IMR-90 (cell line): ENCODE measurements around the gene SMARCD2. TPM values are rescaled to one million over a fixed set of nuclear protein-coding genes. Genes with fewer than 3 reads are reported as not detected.

Experiments
- ATAC-seq: fragments of 200-7000 bp; cut with Tn5 transposase; 2 replicates; pipeline ENCODE4 v1.9.1; 2020; ENCODE audit warnings: low read depth, mild to moderate bottlenecking, moderate library complexity
- BruUV-seq: library from RNA; stranded (reverse); fragments of 400-500 nt; replicated peaks from 2 replicates; lab custom pipeline; 2021; lab: Mats Ljungman, UMichigan
- CTCF ChIA-PET: fragments of 300-600 bp; formaldehyde crosslinking; extraction: SDS; loops from one replicate; lab custom pipeline; 2021; ENCODE audit warnings: antibody characterized with exemption; lab: Yijun Ruan, JAX
- POLR2A ChIA-PET: fragments of 300-600 bp; sonication (Branson Sonifier 250); formaldehyde crosslinking; loops from one replicate; lab custom pipeline; 2022; ENCODE audit warnings: antibody characterized with exemption; ENCODE audit not compliant: unreplicated experiment; lab: Charles Lee
- DNase-seq: peaks from one replicate; pipeline ENCODE4 v3.0.0; 2013
- H2AFZ ChIP-seq: replicated peaks from 2 replicates; pipeline ENCODE3; 2013; ENCODE audit warnings: low read length, mild to moderate bottlenecking; ENCODE audit not compliant: poor library complexity
- H2AK5ac ChIP-seq: 2 replicates; pipeline ENCODE4 v1.6.1; 2013; ENCODE audit warnings: low read depth, low read length, inconsistent platforms
- H2AK9ac ChIP-seq: replicated peaks from 2 replicates; pipeline ENCODE3; 2013; ENCODE audit warnings: mild to moderate bottlenecking, low read depth, low read length, moderate library complexity; ENCODE audit not compliant: poor library complexity
- H2BK120ac ChIP-seq: 2 replicates; pipeline ENCODE4 v1.6.1; 2013; ENCODE audit warnings: low read depth, low read length, inconsistent platforms
- H2BK15ac ChIP-seq: 3 replicates; pipeline ENCODE4 v1.6.1; 2013; ENCODE audit warnings: low read depth, low read length, inconsistent platforms
- H2BK20ac ChIP-seq: 2 replicates; pipeline ENCODE4 v1.6.1; 2013; ENCODE audit warnings: low read depth, mild to moderate bottlenecking, inconsistent platforms, low read length, moderate library complexity
- H2BK5ac ChIP-seq: 2 replicates; pipeline ENCODE4 v1.6.1; 2013; ENCODE audit warnings: mild to moderate bottlenecking, low read depth, low read length, inconsistent platforms; ENCODE audit not compliant: poor library complexity, severe bottlenecking
- H3K14ac ChIP-seq: replicated peaks from 2 replicates; pipeline ENCODE4 v1.6.1; 2013; ENCODE audit warnings: low read depth, low read length, inconsistent platforms
- H3K18ac ChIP-seq: 2 replicates; pipeline ENCODE4 v1.6.1; 2013; ENCODE audit warnings: low read depth, low read length, control low read depth
- H3K23ac ChIP-seq: 2 replicates; pipeline ENCODE4 v1.6.1; 2013; ENCODE audit warnings: low read depth, low read length, inconsistent platforms
- H3K27ac ChIP-seq: 2 replicates; pipeline ENCODE4 v1.5.1; 2013; ENCODE audit warnings: mild to moderate bottlenecking, control low read depth, low read length; ENCODE audit not compliant: insufficient read depth
- H3K27me3 ChIP-seq: 2 replicates; pipeline ENCODE4 v1.6.1; 2013; ENCODE audit warnings: low read length; ENCODE audit not compliant: control insufficient read depth, insufficient read depth
- H3K36me3 ChIP-seq: 2 replicates; pipeline ENCODE4 v1.6.1; 2013; ENCODE audit warnings: low read length, mixed read lengths; ENCODE audit not compliant: control insufficient read depth, insufficient read depth
- H3K4ac ChIP-seq: 2 replicates; pipeline ENCODE4 v1.6.1; 2013; ENCODE audit warnings: low read depth, low read length, inconsistent platforms
- H3K4me1 ChIP-seq: 2 replicates; pipeline ENCODE4 v1.6.1; 2013; ENCODE audit warnings: low read length, mixed read lengths; ENCODE audit not compliant: control insufficient read depth, insufficient read depth
- H3K4me2 ChIP-seq: 2 replicates; pipeline ENCODE4 v1.6.1; 2013; ENCODE audit warnings: low read depth, mild to moderate bottlenecking, control low read depth, low read length, moderate library complexity
- H3K4me3 ChIP-seq: 2 replicates; pipeline ENCODE4 v1.5.1; 2013; ENCODE audit warnings: low read depth, mild to moderate bottlenecking, control low read depth, low read length, moderate library complexity; ENCODE audit not compliant: insufficient read depth
- H3K56ac ChIP-seq: 2 replicates; pipeline ENCODE4 v1.6.1; 2013; ENCODE audit warnings: low read length, inconsistent platforms; ENCODE audit not compliant: insufficient read depth; ENCODE audit errors: extremely low read depth
- H3K79me1 ChIP-seq, 2 experiments: 2 replicates each; pipeline ENCODE4 v1.6.1; 2013; ENCODE audit warnings: low read length in 2 of 2, inconsistent platforms in 1 of 2, low read depth in 1 of 2
- H3K9ac ChIP-seq: 2 replicates; pipeline ENCODE4 v1.6.1; 2013; ENCODE audit warnings: low read depth, low read length, control low read depth
- H3K9me1 ChIP-seq: 2 replicates; pipeline ENCODE4 v1.6.1; 2013; ENCODE audit warnings: low read length, inconsistent platforms; ENCODE audit not compliant: insufficient read depth
- H3K9me3 ChIP-seq: 2 replicates; pipeline ENCODE4 v1.6.1; 2013; ENCODE audit warnings: low read length; ENCODE audit not compliant: control insufficient read depth, insufficient read depth
- H4K20me1 ChIP-seq: 2 replicates; pipeline ENCODE4 v1.6.1; 2013; ENCODE audit warnings: low read length, inconsistent platforms; ENCODE audit not compliant: insufficient read depth
- H4K5ac ChIP-seq: 2 replicates; pipeline ENCODE4 v1.6.1; 2013; ENCODE audit warnings: mild to moderate bottlenecking, low read depth, low read length, control low read depth
- H4K8ac ChIP-seq, 2 experiments: 2 replicates each; pipeline ENCODE4 v1.6.1; 2013; ENCODE audit warnings: low read depth in 2 of 2, low read length in 2 of 2, control low read depth in 1 of 2, inconsistent platforms in 1 of 2
- H4K91ac ChIP-seq: 2 replicates; pipeline ENCODE4 v1.6.1; 2013; ENCODE audit warnings: low read depth, low read length, inconsistent platforms; ENCODE audit not compliant: insufficient read depth
- BHLHE40 ChIP-seq: fragments of 150-350 bp; IDR thresholded peaks from 2 replicates; pipeline ENCODE4 v1.6.1; 2016; ENCODE audit warnings: mild to moderate bottlenecking, low read depth, low read length
- CHD1 ChIP-seq: IDR thresholded peaks from 2 replicates; pipeline ENCODE4 v1.6.1; 2012; ENCODE audit warnings: low read depth, low read length, improper control_type of control experiment
- CTCF ChIP-seq: conservative IDR thresholded peaks from 2 replicates; pipeline ENCODE4 v1.5.1; 2012; ENCODE audit warnings: mild to moderate bottlenecking, low read depth, low read length, improper control_type of control experiment
- ELK1 ChIP-seq: fragments of 150-350 bp; IDR thresholded peaks from 2 replicates; pipeline ENCODE4 v1.6.1; 2016; ENCODE audit warnings: low read depth, mild to moderate bottlenecking, low read length, moderate library complexity, borderline replicate concordance
- FOS ChIP-seq: fragments of 150-350 bp; IDR thresholded peaks from 2 replicates; pipeline ENCODE4 v1.6.1; 2016; ENCODE audit warnings: low read depth, low read length
- MAFK ChIP-seq: IDR thresholded peaks from 2 replicates; pipeline ENCODE4 v1.6.1; 2012; ENCODE audit warnings: low read depth, low read length, improper control_type of control experiment
- MAZ ChIP-seq: IDR thresholded peaks from 2 replicates; pipeline ENCODE4 v1.6.1; 2012; ENCODE audit warnings: low read depth, mild to moderate bottlenecking, low read length, improper control_type of control experiment, moderate library complexity, borderline replicate concordance
- MXI1 ChIP-seq: IDR thresholded peaks from 2 replicates; pipeline ENCODE4 v1.6.1; 2012; ENCODE audit warnings: low read depth, mild to moderate bottlenecking, low read length, moderate library complexity, borderline replicate concordance
- NFE2L2 ChIP-seq: fragments of 150-350 bp; IDR thresholded peaks from 2 replicates; pipeline ENCODE4 v1.6.1; 2016; ENCODE audit warnings: low read depth, mild to moderate bottlenecking, low read length
- POLR2A ChIP-seq: IDR thresholded peaks from 2 replicates; pipeline ENCODE4 v1.6.1; 2012; ENCODE audit warnings: mild to moderate bottlenecking, low read depth, low read length
- RAD21 ChIP-seq: IDR thresholded peaks from 2 replicates; pipeline ENCODE4 v1.6.1; 2012; ENCODE audit warnings: low read length, improper control_type of control experiment
- RCOR1 ChIP-seq: IDR thresholded peaks from 2 replicates; pipeline ENCODE4 v1.6.1; 2012; ENCODE audit warnings: mild to moderate bottlenecking, low read length, improper control_type of control experiment; ENCODE audit not compliant: insufficient replicate concordance
- RFX5 ChIP-seq: IDR thresholded peaks from 2 replicates; pipeline ENCODE4 v1.8.0; 2012; ENCODE audit warnings: low read depth, mild to moderate bottlenecking, low read length, moderate library complexity
- SMC3 ChIP-seq: fragments of 150-350 bp; IDR thresholded peaks from 2 replicates; pipeline ENCODE4 v1.6.1; 2016; ENCODE audit warnings: low read depth, mild to moderate bottlenecking, antibody characterized with exemption, low read length, moderate library complexity
- USF2 ChIP-seq: fragments of 150-350 bp; IDR thresholded peaks from 2 replicates; pipeline ENCODE4 v1.6.1; 2017; ENCODE audit warnings: mild to moderate bottlenecking, antibody characterized with exemption, low read length, low read depth
- WGBS, 2 experiments: methylation state at CpG; one replicate each; pipeline versions ENCODE4 v1.1.5 to v1.1.7; 2013; ENCODE audit warnings: missing lambda C conversion rate in 2 of 2; ENCODE audit not compliant: insufficient read length in 1 of 2; ENCODE audit errors: extremely low coverage in 2 of 2; 5-methylcytosine and 5-hydroxymethylcytosine counted together
- dilution Hi-C: fragments of 300-500 bp; cut with HindIII; formaldehyde crosslinking; loops from one replicate; pipeline ENCODE4 v1.14.3; 2018; ENCODE audit warnings: low sequenced_read_pairs; ENCODE audit not compliant: unreplicated experiment
- in situ Hi-C: fragments of 300-500 bp; cut with MboI; formaldehyde crosslinking; loops from 3 replicates; pipeline ENCODE4 v1.14.3; 2019; ENCODE audit warnings: low sequenced_read_pairs, inconsistent platforms, mixed read lengths
- intact Hi-C: fragments of 100-400 bp; cut with micrococcal nuclease; formaldehyde crosslinking; loops from 2 replicates; pipeline ENCODE4 v1.10.0; 2022
- polyA plus RNA-seq, 3 experiments: library from polyadenylated mRNA; depleted of rRNA; stranded (reverse); fragments of >200 nt; gene quantifications; 2 replicates each; pipeline ENCODE4 v1.2.3, GENCODE V29; 2012; ENCODE audit warnings: low replicate concordance in 1 of 3
- total RNA-seq: library from RNA; depleted of rRNA; stranded (reverse); fragments of >200 nt; gene quantifications from 2 replicates; pipeline ENCODE4 v1.2.3, GENCODE V29; 2012

SMARCD2 gene
- total and polyA plus RNA-seq, 2 of the 4 experiments (the other 2 are of a cell fraction) = 56.9 to 91.2 TPM

GRCh38 chr17:63834431-63835166 is 7.9 kb downstream of the SMARCD2 start:
- H2BK120ac ChIP-seq = no peak overlapping the region
- H3K9ac ChIP-seq = no peak overlapping the region
- no peak overlapping the region for H2BK20ac ChIP-seq
- H3K27ac ChIP-seq = no peak overlapping the region
- no peak overlapping the region for H3K18ac ChIP-seq
- CTCF ChIA-PET = interaction anchor here (0.6 to 1.4 kb wide), 4 partner anchors 8 to 266 kb away, joined by 3 read pairs; no protein-coding TSS in a partner anchor
- no peak overlapping the region for H3K56ac ChIP-seq
- no peak overlapping the region for H3K4ac ChIP-seq
- H3K9me1 ChIP-seq = peaks cover 3% of the 10 kb centered on the region
- H3K36me3 ChIP-seq = peaks cover 66% of the 10 kb centered on the region
- 80% methylated on average over 2 of the region's 13 CpGs; no CpG with 5 or more reads in 1 of the 2 experiments for WGBS, 2 experiments
- no peak overlapping the region for H4K91ac ChIP-seq
- peaks cover 14 to 79% of the 10 kb centered on the region in 2 experiments for H3K79me1 ChIP-seq
- intact Hi-C loops (no loop called here), in situ Hi-C loops (no loop called here), dilution Hi-C loops (no loop called here)
- peak overlapping the region; percentile 82 for H2AK9ac ChIP-seq
- H3K4me2 ChIP-seq = no peak overlapping the region
- peak overlapping the region; percentile 4 for H2AFZ ChIP-seq
- H4K5ac ChIP-seq = no peak overlapping the region
- no TSS peak for BruUV-seq
- H3K14ac ChIP-seq = no peak overlapping the region
- no peaks in the 10 kb centered on the region for H3K9me3 ChIP-seq
- H3K4me3 ChIP-seq = no peak overlapping the region
- H2BK15ac ChIP-seq = no peak overlapping the region
- ATAC-seq (peak; percentile 92), DNase-seq (peak; percentile 85)
- H2AK5ac ChIP-seq = no peak overlapping the region
- H3K23ac ChIP-seq = no peak overlapping the region
- no peaks in the 10 kb centered on the region for H3K27me3 ChIP-seq
- no peak overlapping the region for H2BK5ac ChIP-seq
- H4K8ac ChIP-seq = no peak overlapping the region
- H3K4me1 ChIP-seq = peaks cover 13% of the 10 kb centered on the region
- peaks cover 49% of the 10 kb centered on the region for H4K20me1 ChIP-seq
- POLR2A ChIA-PET = interaction anchor here (0.7 kb wide), 1 partner anchor 18 kb away, joined by 3 read pairs; no protein-coding TSS in a partner anchor
- no peak for TF ChIP-seq CHD1
- peak; percentile 48 for TF ChIP-seq SMC3
- TF ChIP-seq MAFK = no peak
- TF ChIP-seq BHLHE40 = no peak
- TF ChIP-seq POLR2A = no peak
- no peak for TF ChIP-seq ELK1
- TF ChIP-seq USF2 = peak; percentile 16; the same call in 1 of the 2 replicates
- TF ChIP-seq FOS = no peak
- TF ChIP-seq NFE2L2 = no peak
- TF ChIP-seq RAD21 = peak; percentile 63
- peak; percentile 94 for TF ChIP-seq CTCF
- TF ChIP-seq RCOR1 = no peak
- peak; percentile 75 for TF ChIP-seq MAZ
- TF ChIP-seq RFX5 = no peak
- TF ChIP-seq MXI1 = peak; percentile 64; the same call in 1 of the 2 replicates
